8988T (cell line): ENCODE results near the gene GPC2.
"Not testable (repeated sequence)": the region's sequence is repeated elsewhere in the genome, so short reads cannot be mapped to it uniquely, and the experiment has no call there.

Source experiments
- DNase-seq: peaks from one replicate; pipeline ENCODE4 v3.0.0; 2011

The GPC2 gene, protein sequence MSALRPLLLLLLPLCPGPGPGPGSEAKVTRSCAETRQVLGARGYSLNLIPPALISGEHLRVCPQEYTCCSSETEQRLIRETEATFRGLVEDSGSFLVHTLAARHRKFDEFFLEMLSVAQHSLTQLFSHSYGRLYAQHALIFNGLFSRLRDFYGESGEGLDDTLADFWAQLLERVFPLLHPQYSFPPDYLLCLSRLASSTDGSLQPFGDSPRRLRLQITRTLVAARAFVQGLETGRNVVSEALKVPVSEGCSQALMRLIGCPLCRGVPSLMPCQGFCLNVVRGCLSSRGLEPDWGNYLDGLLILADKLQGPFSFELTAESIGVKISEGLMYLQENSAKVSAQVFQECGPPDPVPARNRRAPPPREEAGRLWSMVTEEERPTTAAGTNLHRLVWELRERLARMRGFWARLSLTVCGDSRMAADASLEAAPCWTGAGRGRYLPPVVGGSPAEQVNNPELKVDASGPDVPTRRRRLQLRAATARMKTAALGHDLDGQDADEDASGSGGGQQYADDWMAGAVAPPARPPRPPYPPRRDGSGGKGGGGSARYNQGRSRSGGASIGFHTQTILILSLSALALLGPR

DNA sequence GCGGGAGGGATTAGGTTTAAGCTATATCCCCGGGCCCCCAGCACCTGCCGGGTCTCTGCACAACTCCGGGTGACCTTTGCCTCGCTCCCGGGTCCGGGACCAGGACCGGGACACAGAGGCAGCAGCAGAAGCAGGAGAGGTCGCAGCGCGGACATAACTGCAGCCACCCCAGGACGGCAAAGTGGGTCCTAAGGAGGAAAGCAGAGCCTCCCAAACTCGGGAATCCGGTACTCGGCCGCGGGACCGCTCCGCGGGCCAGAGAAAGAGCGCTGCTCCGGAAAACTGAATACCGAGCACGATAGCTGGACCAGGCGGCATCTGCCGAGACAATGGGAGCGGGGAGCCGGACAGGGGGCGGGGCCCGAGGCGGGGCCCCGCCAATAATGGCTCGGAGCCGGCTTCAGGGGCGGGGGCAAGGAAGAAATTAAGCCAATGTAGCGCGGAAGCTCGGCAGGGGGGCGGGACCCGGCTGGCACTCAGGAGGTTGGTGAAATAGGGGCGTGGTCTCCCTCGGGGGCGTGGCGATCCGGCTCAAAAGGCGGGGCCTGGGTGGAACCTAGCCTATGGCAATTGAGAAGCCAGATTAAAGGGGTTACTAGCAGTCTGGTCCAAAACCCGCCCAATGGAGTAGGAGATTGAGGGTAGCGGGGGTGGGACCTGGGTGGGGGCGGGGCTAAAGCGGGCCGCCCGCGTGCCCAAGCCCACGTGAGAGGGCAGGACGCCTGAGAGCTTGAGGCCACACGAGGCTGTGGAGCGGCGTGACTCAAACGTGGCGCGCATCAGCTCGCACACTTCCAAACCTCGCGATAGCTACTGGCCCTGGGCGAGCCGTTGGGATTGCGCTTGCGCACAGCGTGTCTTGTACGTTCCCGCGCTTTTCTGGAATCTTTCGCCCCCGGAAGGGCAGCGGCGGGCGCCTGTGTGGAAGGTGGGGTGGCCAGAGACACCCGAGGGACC is at the start of gene GPC2, which contains the start of gene STAG3:
Gene GPC2, minus strand, starts transcription at position 337 of the 957 bp plus-strand sequence. Its CDS starts 182 bp downstream, at position 155.
Gene STAG3, plus strand, starts transcription at position 874 of the 957 bp plus-strand sequence. CDS start 2,639 bp downstream, outside the sequence.
- peak; percentile 83 for DNase-seq

DNA sequence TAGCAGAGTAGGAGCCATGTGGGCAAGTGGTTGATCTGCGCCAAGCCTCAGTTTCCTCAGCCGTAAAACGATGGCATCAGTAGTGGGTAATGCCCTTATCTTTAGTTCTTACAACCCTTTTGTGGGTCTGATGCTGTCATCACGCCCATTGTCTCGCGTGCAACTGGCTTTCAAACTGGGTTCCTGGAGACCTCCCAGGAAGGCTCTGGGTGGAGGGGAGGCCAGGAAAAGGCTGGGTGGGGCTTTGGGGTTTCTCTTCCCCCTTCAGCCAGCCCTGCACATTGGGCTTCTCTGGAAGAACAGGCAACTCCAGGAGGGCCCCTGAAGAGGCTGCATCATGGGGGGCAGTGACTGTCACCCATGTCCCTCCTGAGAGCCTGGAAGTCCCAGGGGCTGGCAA is 47.7 kb upstream of the GPC2 start:
- not testable (repeated sequence) for DNase-seq

DNA sequence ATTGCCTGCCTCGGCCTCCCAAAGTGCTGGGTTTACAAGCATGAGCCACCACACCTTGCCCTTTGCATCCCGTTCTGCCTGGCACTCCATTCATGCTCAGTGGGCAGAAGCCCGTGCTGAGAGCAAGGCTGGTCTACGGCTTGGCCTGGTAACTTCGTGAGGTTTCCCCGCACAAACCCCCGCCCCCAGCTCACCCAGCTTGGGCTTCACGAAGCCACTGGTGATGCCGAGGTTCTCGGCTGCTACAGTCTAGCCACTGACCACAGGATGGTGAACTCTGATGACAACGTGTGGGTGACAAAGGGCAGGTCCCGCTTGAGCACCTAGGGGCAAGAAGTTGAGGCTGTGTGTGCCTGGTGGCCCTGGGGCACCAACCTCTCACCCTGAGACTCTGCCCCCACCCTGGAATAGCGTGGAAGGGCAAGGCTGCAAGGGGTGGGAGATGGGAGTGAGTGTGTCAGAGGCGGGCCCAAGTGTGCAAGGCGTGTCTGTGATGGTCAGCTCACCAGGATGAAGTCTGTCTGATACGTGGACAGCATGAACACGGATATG is 46.3 kb upstream of the GPC2 start:
- not testable (repeated sequence) for DNase-seq

DNA sequence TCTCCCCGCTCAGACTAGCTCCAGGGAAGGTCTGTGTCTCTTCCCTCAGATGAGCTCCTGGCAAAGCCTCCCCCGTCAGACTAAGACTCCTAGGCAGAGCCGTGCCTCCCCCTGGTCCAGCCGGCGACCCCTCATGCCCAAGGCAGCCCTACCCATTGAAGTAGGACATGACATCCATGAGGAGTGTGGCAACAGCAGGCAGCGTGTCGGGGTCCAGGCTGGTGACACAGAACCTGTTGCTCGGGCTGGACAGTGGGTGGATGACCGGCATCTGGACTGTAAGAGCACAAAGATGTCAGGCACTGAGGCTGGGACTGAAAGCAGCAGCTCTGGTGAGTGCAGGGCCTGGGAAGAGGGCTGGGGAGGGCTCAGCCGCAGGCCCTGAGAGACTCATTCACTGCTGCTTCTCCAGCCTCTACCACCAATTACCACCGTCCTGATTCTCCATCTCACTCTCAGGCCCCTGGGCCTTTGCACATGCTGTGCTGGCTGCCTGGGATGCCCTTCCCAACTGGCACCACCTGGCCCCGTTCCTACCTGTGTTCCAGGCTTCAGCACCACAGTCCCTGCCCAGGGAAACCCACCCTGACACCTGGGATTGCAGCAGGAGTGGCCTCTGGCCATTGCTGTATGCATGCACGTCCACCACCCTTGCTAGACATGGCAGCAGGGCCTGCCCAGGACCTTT is 45.4 kb upstream of the GPC2 start:
- DNase-seq: no peak

DNA sequence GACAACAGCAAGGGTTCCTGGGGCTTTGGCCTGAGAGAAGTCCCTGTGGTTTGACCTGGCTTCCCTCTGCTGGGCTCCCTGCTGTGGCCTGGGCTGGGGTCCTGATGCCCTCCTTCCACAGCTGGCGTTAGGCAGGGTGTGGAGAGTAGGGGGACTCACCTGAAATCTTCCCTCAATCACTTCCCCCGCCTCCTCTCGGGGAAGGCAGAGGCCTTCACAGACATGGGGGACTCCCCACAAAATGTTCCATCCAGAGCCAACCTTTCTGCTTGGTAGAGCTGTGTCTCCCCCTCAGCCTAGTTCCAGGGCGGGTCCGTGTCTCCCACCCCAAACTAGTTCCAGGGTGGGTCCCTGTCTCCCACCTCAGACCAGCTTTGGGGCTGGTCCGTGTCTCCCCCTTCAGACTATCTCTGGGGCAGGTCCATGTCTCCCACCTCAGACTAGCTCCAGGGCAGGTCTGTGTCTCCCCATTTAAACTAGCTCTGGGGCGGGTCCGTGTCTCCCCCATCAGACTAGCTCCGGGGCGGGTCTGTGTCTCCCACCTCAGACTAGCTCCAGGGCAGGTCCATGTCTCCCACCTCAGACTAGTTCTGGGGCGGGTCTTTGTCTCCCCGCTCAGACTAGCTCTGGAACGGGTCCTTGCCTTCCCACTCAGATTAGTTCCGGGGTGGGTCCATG is 44.7 kb upstream of the GPC2 start:
- no peak for DNase-seq

DNA sequence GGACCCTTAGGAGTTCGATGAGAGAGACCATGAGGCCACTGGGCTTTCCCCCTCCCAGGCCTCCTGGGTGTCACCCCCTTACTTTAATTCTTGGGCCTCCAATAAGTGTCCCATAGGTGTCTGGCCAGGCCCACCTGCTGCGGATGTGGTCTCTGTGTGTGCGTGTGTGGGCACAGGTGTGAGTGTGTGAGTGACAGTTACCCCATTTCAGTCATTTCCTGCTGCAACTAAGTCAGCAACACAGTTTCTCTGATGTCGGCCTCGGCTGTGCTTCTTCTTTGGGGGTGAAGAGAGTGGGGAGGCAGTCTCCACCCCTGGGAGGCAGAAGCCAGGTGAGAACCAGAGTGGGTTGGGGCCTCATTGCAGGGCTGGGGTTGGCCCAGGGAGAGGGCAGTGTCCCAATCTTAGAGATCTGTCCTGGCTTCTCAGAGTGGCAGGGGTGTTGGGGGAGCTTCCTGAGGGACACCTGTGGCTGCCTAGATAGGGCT is 44.1 kb upstream of the GPC2 start:
- no peak for DNase-seq

DNA sequence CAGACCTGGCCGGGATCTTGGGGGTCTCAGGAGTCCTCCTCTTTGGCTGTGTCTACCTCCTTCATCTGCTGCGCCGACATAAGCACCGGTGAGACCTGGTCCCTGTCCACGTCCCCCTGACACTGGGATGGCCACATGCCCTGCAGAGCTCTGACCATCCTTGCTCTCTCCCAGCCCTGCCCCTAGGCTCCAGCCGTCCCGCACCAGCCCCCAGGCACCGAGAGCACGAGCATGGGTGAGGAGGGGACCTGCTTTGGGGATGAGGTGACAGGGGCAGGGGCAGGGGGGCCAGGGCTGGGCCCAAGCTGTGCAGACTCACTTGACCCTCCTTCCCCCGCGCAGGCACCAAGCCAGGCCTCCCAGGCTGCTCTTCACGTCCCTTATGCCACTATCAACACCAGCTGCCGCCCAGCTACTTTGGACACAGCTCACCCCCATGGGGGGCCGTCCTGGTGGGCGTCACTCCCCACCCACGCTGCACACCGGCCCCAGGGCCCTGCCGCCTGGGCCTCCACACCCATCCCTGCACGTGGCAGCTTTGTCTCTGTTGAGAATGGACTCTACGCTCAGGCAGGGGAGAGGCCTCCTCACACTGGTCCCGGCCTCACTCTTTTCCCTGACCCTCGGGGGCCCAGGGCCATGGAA is 43.5 kb upstream of the GPC2 start:
- no peak for DNase-seq

DNA sequence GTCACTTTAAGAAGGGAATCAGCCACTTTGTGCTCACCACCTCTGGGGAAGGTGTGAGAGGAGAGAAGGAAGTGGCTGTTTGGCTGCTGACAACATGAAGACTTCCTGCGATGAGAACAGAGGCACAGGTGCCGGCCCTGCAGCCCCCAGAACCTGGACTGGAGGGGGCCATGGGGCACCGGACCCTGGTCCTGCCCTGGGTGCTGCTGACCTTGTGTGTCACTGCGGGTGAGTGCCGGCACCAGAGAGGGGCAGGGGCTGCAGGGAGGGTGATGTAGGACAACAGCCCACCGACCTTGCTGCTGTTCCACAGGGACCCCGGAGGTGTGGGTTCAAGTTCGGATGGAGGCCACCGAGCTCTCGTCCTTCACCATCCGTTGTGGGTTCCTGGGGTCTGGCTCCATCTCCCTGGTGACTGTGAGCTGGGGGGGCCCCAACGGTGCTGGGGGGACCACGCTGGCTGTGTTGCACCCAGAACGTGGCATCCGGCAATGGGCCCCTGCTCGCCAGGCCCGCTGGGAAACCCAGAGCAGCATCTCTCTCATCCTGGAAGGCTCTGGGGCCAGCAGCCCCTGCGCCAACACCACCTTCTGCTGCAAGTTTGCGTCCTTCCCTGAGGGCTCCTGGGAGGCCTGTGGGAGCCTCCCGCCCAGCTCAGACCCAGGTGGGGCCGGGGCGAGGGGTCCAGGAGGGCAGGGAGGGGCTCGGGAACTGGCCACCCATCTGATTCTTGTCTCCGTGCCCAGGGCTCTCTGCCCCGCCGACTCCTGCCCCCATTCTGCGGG is 42.8 kb upstream of the GPC2 start, which contains the start of gene PVRIG:
Gene PVRIG, plus strand, starts transcription at position 149 of the 785 bp plus-strand sequence. Its CDS starts 22 bp downstream, at position 171.
- not testable (repeated sequence) for DNase-seq

DNA sequence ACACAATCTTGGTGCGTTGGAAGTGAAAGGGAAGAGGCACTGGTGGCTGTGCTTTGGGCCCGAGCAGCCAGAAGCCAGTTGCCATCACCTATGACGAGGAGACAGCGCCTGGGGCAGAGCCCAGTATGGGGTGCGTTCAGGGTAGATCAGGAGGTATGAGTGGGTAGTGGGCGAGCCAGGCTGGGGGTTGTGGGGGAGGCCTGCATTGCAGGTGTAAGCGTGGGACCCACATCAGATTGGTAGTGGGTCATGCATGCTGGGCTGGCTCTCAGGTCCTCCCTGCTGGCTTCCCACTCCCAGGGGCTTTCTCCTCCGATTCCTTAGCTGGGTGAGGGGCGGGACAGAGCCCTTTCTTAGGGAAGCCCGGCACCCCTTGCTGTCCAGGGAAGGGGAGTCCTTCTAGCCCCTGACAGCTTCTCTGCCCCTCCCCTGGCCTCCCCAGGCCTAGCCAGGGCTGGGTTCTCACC is 42.1 kb upstream of the GPC2 start:
- no peak for DNase-seq

DNA sequence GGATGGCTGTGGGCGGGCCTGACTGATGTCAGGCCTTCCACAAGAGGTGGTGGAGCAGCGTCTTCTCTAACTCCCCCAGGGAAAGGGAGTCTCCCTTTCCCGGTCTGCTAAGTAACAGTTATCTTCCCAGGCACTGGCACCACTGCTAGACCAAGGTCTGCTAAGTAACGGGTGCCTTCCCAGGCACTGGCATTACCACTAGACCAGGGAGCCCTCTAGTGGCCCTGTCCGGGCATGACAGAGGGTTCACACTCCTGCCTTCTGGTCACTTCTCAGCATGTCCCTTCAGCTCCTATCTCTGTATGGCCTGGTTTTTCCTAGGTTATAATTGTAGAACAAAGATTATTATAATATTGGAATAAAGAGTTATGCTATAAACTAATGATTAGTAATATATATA is 40.8 kb upstream of the GPC2 start:
- DNase-seq: not testable (repeated sequence)

DNA sequence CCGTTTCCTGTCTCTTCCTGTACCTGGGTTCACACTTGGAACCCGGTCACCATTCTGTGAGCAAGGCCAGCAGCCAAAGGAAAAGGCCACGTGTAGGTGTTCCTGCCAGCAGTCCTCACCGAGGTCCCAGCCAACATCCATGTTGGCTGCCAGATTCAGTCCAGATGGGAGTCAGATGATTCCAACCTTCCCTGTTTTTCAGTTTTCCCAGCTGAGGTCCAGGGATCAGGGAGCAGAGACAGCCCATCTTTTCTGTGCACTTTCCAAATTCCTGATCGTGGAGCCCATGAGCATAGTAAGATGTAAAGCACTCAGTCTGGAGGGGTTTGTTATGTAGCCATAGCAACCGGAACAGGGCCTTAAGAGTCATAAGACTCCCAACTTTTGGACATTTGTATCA is 38.7 kb upstream of the GPC2 start:
- no peak for DNase-seq

DNA sequence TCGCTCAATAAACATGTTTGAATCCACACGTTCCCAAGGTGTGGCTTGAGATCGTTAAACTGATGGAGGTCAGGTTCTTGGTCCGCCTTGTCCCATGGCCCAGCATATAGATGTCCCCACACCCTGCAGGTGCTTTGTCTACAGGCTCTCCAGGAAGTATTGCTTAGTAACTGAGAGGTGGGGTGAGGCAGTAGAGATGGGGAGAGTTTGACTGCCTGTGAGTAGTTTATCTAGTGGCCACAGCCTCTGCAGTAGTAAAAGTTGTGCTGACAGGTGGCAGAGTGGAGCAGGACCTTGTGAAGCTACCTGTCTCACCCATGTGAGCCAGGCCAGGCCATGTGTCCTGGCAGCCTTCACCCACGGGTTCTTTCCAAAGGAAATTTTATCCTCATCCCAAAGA is 37.2 kb upstream of the GPC2 start:
- not testable (repeated sequence) for DNase-seq

DNA sequence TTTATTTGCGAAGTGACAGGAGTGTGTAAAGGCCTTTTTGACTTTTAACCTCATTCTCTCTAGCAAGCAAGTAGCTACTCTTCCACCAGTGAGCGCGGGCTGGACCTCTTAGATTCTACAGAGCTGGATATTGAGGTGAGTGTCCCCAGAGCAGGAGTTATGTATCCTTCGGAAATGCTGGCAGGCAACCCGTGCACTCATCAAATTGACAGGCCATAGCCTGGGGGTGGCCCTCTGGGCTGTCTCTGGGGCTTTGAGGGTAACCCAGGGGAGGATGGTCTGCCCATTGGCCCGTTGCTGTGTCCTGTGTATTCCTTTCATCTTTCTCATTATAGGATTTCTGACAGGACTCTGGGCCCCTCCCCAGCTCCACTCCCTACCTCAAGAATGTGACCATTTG is 36.5 kb upstream of the GPC2 start:
- DNase-seq: no peak

DNA sequence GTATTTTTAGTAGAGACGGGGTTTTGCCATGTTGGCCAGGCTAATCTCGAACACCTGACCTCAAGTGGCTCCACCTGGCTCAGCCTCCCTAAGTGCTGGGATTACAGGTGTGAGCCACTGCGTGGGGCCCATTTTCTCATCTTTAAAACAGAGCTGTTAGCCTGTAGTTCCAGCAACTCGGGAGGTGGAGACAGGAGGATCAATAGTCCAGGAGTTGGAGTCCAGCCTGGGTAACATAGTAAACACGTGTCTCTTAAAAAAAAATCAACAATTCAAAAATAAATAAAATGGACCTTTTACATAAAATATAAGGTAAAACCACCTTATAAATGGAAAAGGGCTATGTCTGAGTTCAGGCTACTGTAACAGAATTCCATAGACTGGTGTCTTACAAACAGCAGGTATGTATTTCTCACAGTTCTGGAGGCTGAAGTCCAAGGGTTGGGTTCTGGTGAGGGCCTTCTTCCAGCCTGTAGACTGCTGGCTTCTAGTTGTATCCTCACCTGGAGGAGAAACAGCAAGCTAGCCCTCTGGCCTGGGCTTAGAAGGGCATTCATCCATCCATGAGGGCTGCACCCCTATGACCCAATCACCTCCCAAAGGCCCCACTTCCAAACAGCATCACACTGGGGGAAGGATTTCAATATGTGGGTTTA is 35.6 kb upstream of the GPC2 start:
- no peak for DNase-seq

DNA sequence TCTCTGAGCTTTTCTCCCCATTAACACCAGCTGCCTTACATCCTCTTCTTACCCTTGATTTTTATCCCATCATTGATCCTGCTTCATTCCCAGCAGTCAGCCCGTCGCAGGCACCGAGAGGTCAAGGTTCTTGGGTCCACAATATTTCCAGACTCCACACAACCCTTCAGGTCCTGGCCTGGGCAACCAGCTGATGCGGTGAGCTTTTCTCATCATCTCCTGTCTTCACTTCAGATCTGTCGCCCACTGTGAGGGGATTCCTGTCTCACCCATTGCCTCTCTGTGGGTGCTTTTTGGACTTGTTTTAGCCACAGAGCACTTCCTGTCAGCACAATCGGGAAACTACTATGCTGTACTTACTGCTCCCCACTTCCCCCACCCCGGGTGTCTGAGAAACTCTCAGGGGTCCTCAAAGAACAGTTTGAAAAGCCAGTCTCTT is 34.2 kb upstream of the GPC2 start:
- no peak for DNase-seq

DNA sequence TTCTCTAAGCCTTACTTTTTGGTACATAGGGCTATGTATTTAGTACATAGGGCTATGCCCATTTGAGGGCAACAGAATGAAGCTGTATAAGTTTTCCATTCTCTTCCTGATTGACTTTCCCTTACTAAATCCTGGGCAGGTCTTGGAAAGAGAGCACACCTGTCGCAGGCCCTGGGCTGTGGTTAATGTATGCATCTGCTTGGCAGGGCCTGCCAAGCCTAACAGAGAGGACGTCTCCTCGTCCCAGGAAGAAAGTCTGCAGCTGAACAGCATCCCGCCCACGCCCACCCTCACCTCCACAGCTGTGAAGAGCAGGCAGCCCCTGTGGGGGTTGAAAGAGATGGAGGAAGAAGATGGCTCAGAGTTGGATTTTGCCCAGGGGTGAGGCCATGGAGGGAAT is 33.6 kb upstream of the GPC2 start:
- no peak for DNase-seq

DNA sequence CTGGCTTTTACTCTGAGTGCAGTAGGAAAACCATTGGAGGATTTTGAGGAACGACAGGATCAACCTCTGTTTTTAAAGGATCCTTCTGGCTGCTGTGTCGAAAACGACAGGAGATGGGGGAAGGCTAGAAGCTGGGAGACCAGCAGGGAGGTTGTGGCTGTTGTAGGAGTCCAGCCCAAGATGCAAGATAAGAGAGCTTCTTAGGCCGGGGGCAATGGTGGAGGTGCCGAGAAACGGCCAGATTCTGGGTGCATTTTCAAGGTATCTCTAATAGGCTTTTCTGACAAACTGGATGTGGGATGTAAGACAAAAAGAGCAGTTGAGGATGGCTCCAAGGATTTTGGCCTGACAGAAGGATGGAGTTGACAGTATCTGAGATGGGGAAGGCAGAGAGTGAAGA is 32.3 kb upstream of the GPC2 start:
- no peak for DNase-seq

DNA sequence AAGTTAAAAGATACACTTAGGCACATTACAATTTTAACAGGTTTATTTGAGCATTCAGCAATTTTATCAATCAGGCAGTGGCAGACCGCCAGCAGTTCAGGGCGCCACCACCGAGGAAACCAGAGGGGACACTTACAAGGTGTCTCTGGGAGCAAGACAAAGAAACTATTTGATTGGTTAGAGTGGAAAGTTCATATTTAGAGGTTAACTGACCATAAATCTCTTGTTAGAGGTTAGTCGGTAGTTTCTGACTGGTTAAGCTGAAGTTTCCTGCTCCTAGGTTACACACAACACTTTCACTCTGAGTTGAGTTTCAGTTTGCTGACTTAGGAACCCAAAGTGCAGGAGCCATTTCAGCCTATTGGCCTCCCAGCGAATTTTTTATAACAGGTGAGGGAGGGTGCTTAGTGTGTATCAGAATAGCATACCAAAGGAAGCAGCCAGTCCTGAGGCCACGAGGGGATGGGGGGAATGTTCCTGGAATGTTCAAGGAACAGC is 31.8 kb upstream of the GPC2 start:
- DNase-seq: no peak

DNA sequence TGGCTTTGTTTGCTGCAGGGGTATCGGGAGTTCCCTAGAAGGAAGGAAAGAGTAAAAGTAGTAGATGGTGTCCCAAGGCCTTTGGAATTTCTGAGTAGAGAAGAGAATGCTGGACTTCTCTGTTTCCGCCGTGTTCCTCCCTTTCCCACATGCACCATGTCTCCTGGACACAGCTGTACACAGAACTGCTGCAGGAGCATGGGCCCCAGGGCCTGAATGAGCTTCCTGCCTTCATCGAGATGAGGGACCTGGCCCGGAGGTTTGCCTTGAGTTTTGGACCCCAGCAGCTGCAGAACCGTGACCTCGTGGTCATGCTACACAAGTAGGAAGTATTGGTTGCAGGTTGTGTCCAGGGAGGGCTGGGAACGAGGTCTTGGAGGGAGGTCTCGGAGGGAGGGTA is 27.3 kb upstream of the GPC2 start:
- no peak for DNase-seq
